Measurements from ENCODE around the gene VWA8.

Gene VWA8

GRCh38 chr13:41960637-41961465, at the start of gene VWA8:
VWA8 (minus strand) TSS chr13:41961109; CDS start chr13:41961015, 94 bp downstream.
- H3K27ac ChIP-seq (ENCODE audit: poor library complexity, severe bottlenecking) = peak within 1 kb of the TSS; percentile 70
- TF ChIP-seq, protein P1, sequence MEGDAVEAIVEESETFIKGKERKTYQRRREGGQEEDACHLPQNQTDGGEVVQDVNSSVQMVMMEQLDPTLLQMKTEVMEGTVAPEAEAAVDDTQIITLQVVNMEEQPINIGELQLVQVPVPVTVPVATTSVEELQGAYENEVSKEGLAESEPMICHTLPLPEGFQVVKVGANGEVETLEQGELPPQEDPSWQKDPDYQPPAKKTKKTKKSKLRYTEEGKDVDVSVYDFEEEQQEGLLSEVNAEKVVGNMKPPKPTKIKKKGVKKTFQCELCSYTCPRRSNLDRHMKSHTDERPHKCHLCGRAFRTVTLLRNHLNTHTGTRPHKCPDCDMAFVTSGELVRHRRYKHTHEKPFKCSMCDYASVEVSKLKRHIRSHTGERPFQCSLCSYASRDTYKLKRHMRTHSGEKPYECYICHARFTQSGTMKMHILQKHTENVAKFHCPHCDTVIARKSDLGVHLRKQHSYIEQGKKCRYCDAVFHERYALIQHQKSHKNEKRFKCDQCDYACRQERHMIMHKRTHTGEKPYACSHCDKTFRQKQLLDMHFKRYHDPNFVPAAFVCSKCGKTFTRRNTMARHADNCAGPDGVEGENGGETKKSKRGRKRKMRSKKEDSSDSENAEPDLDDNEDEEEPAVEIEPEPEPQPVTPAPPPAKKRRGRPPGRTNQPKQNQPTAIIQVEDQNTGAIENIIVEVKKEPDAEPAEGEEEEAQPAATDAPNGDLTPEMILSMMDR (IDR thresholded peaks at IDR 0.05; ENCODE audit: poor library complexity, severe bottlenecking) = no peak
- H3K4me3 ChIP-seq (ENCODE audit: severe bottlenecking) = peak within 1 kb of the TSS; percentile 67
- no peaks in the 10 kb centered on the region for H3K27me3 ChIP-seq (ENCODE audit: insufficient read depth, poor library complexity, severe bottlenecking)
- H3K4me1 ChIP-seq (ENCODE audit: insufficient read depth, poor library complexity, severe bottlenecking) = peaks cover 24% of the 10 kb centered on the region
- DNase-seq (ENCODE audit: low spot score) (peak; percentile 76), ATAC-seq (ENCODE audit: low read depth) (peak; percentile 87)
- no peaks in the 10 kb centered on the region for H3K36me3 ChIP-seq (ENCODE audit: low read depth)
- H3K9me3 ChIP-seq (ENCODE audit: severe bottlenecking) = no peaks in the 10 kb centered on the region

- Histone ChIP-seq H3K4me3 (ENCODE audit: severe bottlenecking) (no peak overlapping the region), H3K27ac (ENCODE audit: poor library complexity, severe bottlenecking) (no peak overlapping the region), H3K27me3 (ENCODE audit: insufficient read depth, poor library complexity, severe bottlenecking) (no peaks in the 10 kb centered on the region), H3K4me1 (ENCODE audit: insufficient read depth, poor library complexity, severe bottlenecking) (no peaks in the 10 kb centered on the region), H3K36me3 (ENCODE audit: low read depth) (no peaks in the 10 kb centered on the region), H3K9me3 (ENCODE audit: severe bottlenecking) (no peaks in the 10 kb centered on the region)
- DNase-seq (ENCODE audit: low spot score) (no peak), ATAC-seq (ENCODE audit: low read depth) (no peak)
- TF ChIP-seq, protein P1 (IDR thresholded peaks at IDR 0.05; ENCODE audit: poor library complexity, severe bottlenecking) = no peak
These were observed 48.1 kb upstream of the VWA8 start for GRCh38 chr13:42009057-42009456.

DNA sequence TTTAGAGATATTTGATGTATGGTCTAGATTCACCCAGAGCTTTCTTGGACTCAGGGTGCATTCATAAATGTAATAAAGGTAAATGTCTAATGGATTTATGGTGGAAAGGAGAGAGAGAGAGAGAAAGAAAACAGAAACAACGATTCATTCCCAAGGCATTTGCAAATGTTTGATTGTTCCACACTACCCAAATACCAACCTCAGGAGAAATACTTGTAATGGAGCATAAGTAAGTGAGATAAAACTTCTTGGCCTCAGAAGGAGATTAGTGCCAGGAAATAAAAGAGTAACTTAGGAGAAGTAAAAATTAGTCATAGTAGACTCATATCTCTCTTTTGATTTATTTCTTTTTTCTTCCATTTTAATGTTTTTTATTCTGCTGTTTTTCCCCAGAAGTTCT, 46.9 kb upstream of the VWA8 start:
- no peak for ATAC-seq (ENCODE audit: low read depth)
- Histone ChIP-seq H3K27ac (ENCODE audit: poor library complexity, severe bottlenecking) (no peak overlapping the region), H3K4me1 (ENCODE audit: insufficient read depth, poor library complexity, severe bottlenecking) (no peaks in the 10 kb centered on the region), H3K4me3 (ENCODE audit: severe bottlenecking) (no peak overlapping the region), H3K36me3 (ENCODE audit: low read depth) (no peaks in the 10 kb centered on the region), H3K27me3 (ENCODE audit: insufficient read depth, poor library complexity, severe bottlenecking) (no peaks in the 10 kb centered on the region), H3K9me3 (ENCODE audit: severe bottlenecking) (no peaks in the 10 kb centered on the region)
- TF ChIP-seq, protein P1 (IDR thresholded peaks at IDR 0.05; ENCODE audit: poor library complexity, severe bottlenecking) = no peak
- DNase-seq (ENCODE audit: low spot score) = no peak

DNA sequence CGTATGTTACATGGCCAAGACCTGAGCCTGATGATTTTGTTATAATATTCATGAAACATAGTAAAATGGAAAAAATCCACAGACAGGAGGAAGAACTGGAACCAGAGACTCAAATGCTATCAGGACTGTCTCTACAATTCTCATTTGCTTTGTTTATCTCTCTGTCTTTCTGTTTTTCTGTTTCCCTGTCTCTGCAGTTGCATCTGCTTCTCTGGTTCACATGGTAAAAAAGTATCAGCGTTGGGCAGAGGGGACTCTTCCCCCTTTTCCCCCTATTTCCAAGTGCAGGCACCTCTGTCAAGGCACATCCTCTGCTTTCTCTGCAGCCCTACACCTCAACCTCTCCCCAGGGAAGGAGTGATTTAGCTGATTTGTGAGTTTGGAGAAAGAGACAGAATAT, 41.2 kb upstream of the VWA8 start:
- DNase-seq (ENCODE audit: low spot score) (no peak), ATAC-seq (ENCODE audit: low read depth) (no peak)
- Histone ChIP-seq H3K4me1 (ENCODE audit: insufficient read depth, poor library complexity, severe bottlenecking) (peaks cover 9% of the 10 kb centered on the region), H3K27me3 (ENCODE audit: insufficient read depth, poor library complexity, severe bottlenecking) (no peaks in the 10 kb centered on the region), H3K36me3 (ENCODE audit: low read depth) (no peaks in the 10 kb centered on the region), H3K9me3 (ENCODE audit: severe bottlenecking) (no peaks in the 10 kb centered on the region), H3K4me3 (ENCODE audit: severe bottlenecking) (no peak overlapping the region), H3K27ac (ENCODE audit: poor library complexity, severe bottlenecking) (no peak overlapping the region)
- TF ChIP-seq, protein P1 (IDR thresholded peaks at IDR 0.05; ENCODE audit: poor library complexity, severe bottlenecking) = no peak

- H3K27me3 ChIP-seq (ENCODE audit: insufficient read depth, poor library complexity, severe bottlenecking) = no peaks in the 10 kb centered on the region
- peak; percentile 94 for ATAC-seq (ENCODE audit: low read depth)
- no peaks in the 10 kb centered on the region for H3K36me3 ChIP-seq (ENCODE audit: low read depth)
- H3K9me3 ChIP-seq (ENCODE audit: severe bottlenecking) = no peaks in the 10 kb centered on the region
- H3K4me3 ChIP-seq (ENCODE audit: severe bottlenecking) = no peak overlapping the region
- H3K4me1 ChIP-seq (ENCODE audit: insufficient read depth, poor library complexity, severe bottlenecking) = peaks cover 9% of the 10 kb centered on the region
- H3K27ac ChIP-seq (ENCODE audit: poor library complexity, severe bottlenecking) = no peak overlapping the region
- peak; percentile 38 for DNase-seq (ENCODE audit: low spot score)
- TF ChIP-seq, protein P1 (IDR thresholded peaks at IDR 0.05; ENCODE audit: poor library complexity, severe bottlenecking) = no peak
These were observed 40.7 kb upstream of the VWA8 start for GRCh38 chr13:42001580-42001979.
